GM18868 (cell line): ENCODE data around the gene TCF7L2.

Experiments
- ATAC-seq: cut with Tn5 transposase; IDR thresholded peaks from one replicate; pipeline ENCODE4 v1.9.1; 2021; ENCODE audit warnings: mild to moderate bottlenecking, moderate library complexity; ENCODE audit not compliant: unreplicated experiment

Gene TCF7L2

GRCh38 chr10:113139699-113140098 lies 189.7 kb downstream of the TCF7L2 start:
- ATAC-seq: no peak

GRCh38 chr10:113140143-113141011 lies 190.3 kb downstream of the TCF7L2 start:
- ATAC-seq: no peak

GRCh38 chr10:113142601-113143362 lies 192.7 kb downstream of the TCF7L2 start:
- ATAC-seq: no peak

- no peak for ATAC-seq
Measured at GRCh38 chr10:113144576-113144975, 194.5 kb downstream of the TCF7L2 start.

GRCh38 chr10:113148071-113148825 lies 198.2 kb downstream of the TCF7L2 start:
- ATAC-seq: no peak

GRCh38 chr10:113148901-113149300 lies 198.9 kb downstream of the TCF7L2 start:
- no peak for ATAC-seq

GRCh38 chr10:113149626-113150025 lies 199.6 kb downstream of the TCF7L2 start:
- no peak for ATAC-seq

- no peak for ATAC-seq
Measured at GRCh38 chr10:113151190-113151666, 201.2 kb downstream of the TCF7L2 start.

GRCh38 chr10:113153493-113154102 lies 203.6 kb downstream of the TCF7L2 start:
- ATAC-seq: no peak

- no peak for ATAC-seq
Measured at GRCh38 chr10:113157441-113157840, 207.4 kb downstream of the TCF7L2 start.

- ATAC-seq: no peak
Measured at GRCh38 chr10:113158183-113158582, 208.1 kb downstream of the TCF7L2 start.

GRCh38 chr10:113159563-113159962 lies 209.5 kb downstream of the TCF7L2 start:
- ATAC-seq: no peak

GRCh38 chr10:113160641-113161040 lies 210.6 kb downstream of the TCF7L2 start:
- ATAC-seq: no peak

- ATAC-seq: no peak
Measured at GRCh38 chr10:113161066-113161465, 211.0 kb downstream of the TCF7L2 start.

GRCh38 chr10:113162960-113163359 lies 212.9 kb downstream of the TCF7L2 start:
- no peak for ATAC-seq

GRCh38 chr10:113165673-113166072 lies 215.6 kb downstream of the TCF7L2 start:
- ATAC-seq: no peak

GRCh38 chr10:113167702-113168101 lies 217.7 kb downstream of the TCF7L2 start:
- no peak for ATAC-seq

GRCh38 chr10:113168584-113168983 lies 218.5 kb downstream of the TCF7L2 start:
- no peak for ATAC-seq

- no peak for ATAC-seq
Measured at GRCh38 chr10:113169111-113169510, 219.1 kb downstream of the TCF7L2 start.

GRCh38 chr10:113169853-113170460 lies 219.9 kb downstream of the TCF7L2 start:
- peak; percentile 95 for ATAC-seq
